ENCODE data around the gene MLF2. TPM values are rescaled to one million over a fixed set of nuclear protein-coding genes. Genes with fewer than 3 reads are reported as not detected.

The MLF2 gene
- total and polyA plus RNA-seq, 10 of the 15 experiments (the other 5 are each of a cell fraction or from before 2014, with no cell fraction given), result 13.5 to 222 (median 130) TPM

- no peaks in the 10 kb centered on the region for H3K36me3 ChIP-seq (ENCODE audit: control insufficient read depth in 2 of 2, insufficient read depth in 2 of 2, low read length in 1 of 2)
- no peaks in the 10 kb centered on the region for H3K79me2 ChIP-seq (ENCODE audit: control insufficient read depth, insufficient read depth, low read length)
- H3K9me3 ChIP-seq (replicated peaks; ENCODE audit: control insufficient read depth, insufficient read depth, low read length), result no peaks in the 10 kb centered on the region
- WGBS (ENCODE audit: insufficient coverage, insufficient replicate concordance, low lambda C conversion rate, missing lambda C conversion rate), result 33% methylated on average over 6 of the region's 6 CpGs
- intact Hi-C loops (cut with micrococcal nuclease; ENCODE audit: unreplicated experiment), result no loop called here
- TF ChIP-seq LARP7 (IDR thresholded peaks at IDR 0.05) (no peak), KAT2A (conservative IDR thresholded peaks at IDR 0.05; ENCODE audit: control insufficient read depth, low read depth, low read length) (no peak), SRF (IDR thresholded peaks at IDR 0.05; ENCODE audit: low read depth in 2 of 2, low read length in 2 of 2) (no peak)
- ATAC-seq (no peak), DNase-seq (ENCODE audit: low read depth, low spot score) (no peak), FAIRE-seq (no peak)
- CTCF ChIA-PET, result interaction anchor here (0.6 to 12.7 kb wide), 17 partner anchors 9 to 270 kb away, joined by 3 to 221 read pairs (median 4); partner anchors contain the start of genes LAG3 and MLF2
- H2AFZ ChIP-seq (ENCODE audit: control insufficient read depth, low read depth, low read length), result no peak overlapping the region
- H3K27ac ChIP-seq (ENCODE audit: control insufficient read depth, insufficient read depth), result no peak overlapping the region
- peaks cover 18% of the 10 kb centered on the region for H3K4me1 ChIP-seq (ENCODE audit: control insufficient read depth, insufficient read depth, low read length)
- no peak overlapping the region for H3K4me2 ChIP-seq (ENCODE audit: control insufficient read depth, insufficient read depth)
- POLR2A ChIA-PET, result interaction anchor here (0.5 to 1.8 kb wide), 12 partner anchors 11 to 278 kb away, joined by 3 to 11 read pairs (median 3); partner anchors contain the start of genes CDCA3, MLF2 and PTMS
- H4K20me1 ChIP-seq (ENCODE audit: control insufficient read depth, insufficient read depth), result no peaks in the 10 kb centered on the region
- SMC1A ChIA-PET (ENCODE audit: uncharacterized antibody, unreplicated experiment), result interaction anchor here (0.7 to 6.6 kb wide), 13 partner anchors 10 to 217 kb away, joined by 3 to 84 read pairs (median 4); partner anchors contain the start of gene MLF2
- H3K9ac ChIP-seq (ENCODE audit: control insufficient read depth, insufficient read depth, low read length), result no peak overlapping the region
- H3K4me3 ChIP-seq, result no peak overlapping the region
- RAD21 ChIA-PET (ENCODE audit: unreplicated experiment), result interaction anchor here (0.7 to 5.4 kb wide), 6 partner anchors 16 to 91 kb away, joined by 3 to 42 read pairs (median 3); partner anchors contain the start of genes CDCA3 and MLF2
- in situ Hi-C loops (cut with MboI), result no loop called here
- no TSS peak for BruUV-seq (replicated peaks)
- no peaks in the 10 kb centered on the region for H3K27me3 ChIP-seq (replicated peaks in 1 of 2; ENCODE audit: control insufficient read depth in 2 of 2, insufficient read depth in 2 of 2, low read length in 1 of 2)
These were observed 27.6 kb upstream of the MLF2 start for GRCh38 chr12:6780573-6780972.

- Histone ChIP-seq H3K9ac (ENCODE audit: control insufficient read depth, insufficient read depth, low read length) (no peak overlapping the region), H3K9me3 (replicated peaks; ENCODE audit: control insufficient read depth, insufficient read depth, low read length) (no peaks in the 10 kb centered on the region), H3K36me3 (ENCODE audit: control insufficient read depth in 2 of 2, insufficient read depth in 2 of 2, low read length in 1 of 2) (no peaks in the 10 kb centered on the region), H2AFZ (ENCODE audit: control insufficient read depth, low read depth, low read length) (no peak overlapping the region), H3K4me1 (ENCODE audit: control insufficient read depth, insufficient read depth, low read length) (peaks cover 24% of the 10 kb centered on the region), H4K20me1 (ENCODE audit: control insufficient read depth, insufficient read depth) (no peaks in the 10 kb centered on the region), H3K4me2 (ENCODE audit: control insufficient read depth, insufficient read depth) (no peak overlapping the region), H3K27me3 (replicated peaks in 1 of 2; ENCODE audit: control insufficient read depth in 2 of 2, insufficient read depth in 2 of 2, low read length in 1 of 2) (no peaks in the 10 kb centered on the region), H3K27ac (ENCODE audit: control insufficient read depth, insufficient read depth) (no peak overlapping the region), H3K4me3 (no peak overlapping the region), H3K79me2 (ENCODE audit: control insufficient read depth, insufficient read depth, low read length) (no peaks in the 10 kb centered on the region)
- POLR2A ChIA-PET, result interaction anchor here (0.5 to 1.8 kb wide), 14 partner anchors 12 to 277 kb away, joined by 3 to 11 read pairs (median 3); partner anchors contain the start of genes CDCA3, MLF2 and PTMS
- in situ Hi-C loops (cut with MboI), result no loop called here
- TF ChIP-seq TCF3 (IDR thresholded peaks at IDR 0.05; ENCODE audit: borderline replicate concordance, insufficient read depth, low read depth, low read length) (no peak), ELK1 (IDR thresholded peaks at IDR 0.05; ENCODE audit: low read depth, low read length) (no peak), SKIL (IDR thresholded peaks at IDR 0.05; ENCODE audit: low read depth, poor library complexity, severe bottlenecking) (no peak), ZSCAN29 (IDR thresholded peaks at IDR 0.05) (no peak)
- SMC1A ChIA-PET (ENCODE audit: uncharacterized antibody, unreplicated experiment), result interaction anchor here (0.7 to 6.6 kb wide), 13 partner anchors 9 to 216 kb away, joined by 3 to 84 read pairs (median 6); partner anchors contain the start of genes CD4 and MLF2
- DNase-seq (ENCODE audit: low read depth, low spot score) (no peak), FAIRE-seq (no peak), ATAC-seq (no peak)
- RAD21 ChIA-PET (ENCODE audit: unreplicated experiment), result interaction anchor here (0.7 to 5.4 kb wide), 6 partner anchors 16 to 90 kb away, joined by 3 to 42 read pairs (median 3); partner anchors contain the start of genes CDCA3 and MLF2
- intact Hi-C loops (cut with micrococcal nuclease; ENCODE audit: unreplicated experiment), result loop anchor here (1.0 to 5.0 kb wide), 5 partner anchors 27 to 228 kb away; partner anchors contain the start of genes MLF2 and ZNF384
- WGBS (ENCODE audit: insufficient coverage, insufficient replicate concordance, low lambda C conversion rate, missing lambda C conversion rate), result 36% methylated on average over 6 of the region's 6 CpGs
- BruUV-seq (replicated peaks), result no TSS peak
- CTCF ChIA-PET, result interaction anchor here (0.7 to 12.7 kb wide), 12 partner anchors 8 to 217 kb away, joined by 3 to 221 read pairs (median 4); partner anchors contain the start of genes LAG3 and MLF2
These were observed 26.9 kb upstream of the MLF2 start for GRCh38 chr12:6779708-6780432.

Data from GM12878 (cell line).